ENCODE results near the gene GALNT6.

DNA sequence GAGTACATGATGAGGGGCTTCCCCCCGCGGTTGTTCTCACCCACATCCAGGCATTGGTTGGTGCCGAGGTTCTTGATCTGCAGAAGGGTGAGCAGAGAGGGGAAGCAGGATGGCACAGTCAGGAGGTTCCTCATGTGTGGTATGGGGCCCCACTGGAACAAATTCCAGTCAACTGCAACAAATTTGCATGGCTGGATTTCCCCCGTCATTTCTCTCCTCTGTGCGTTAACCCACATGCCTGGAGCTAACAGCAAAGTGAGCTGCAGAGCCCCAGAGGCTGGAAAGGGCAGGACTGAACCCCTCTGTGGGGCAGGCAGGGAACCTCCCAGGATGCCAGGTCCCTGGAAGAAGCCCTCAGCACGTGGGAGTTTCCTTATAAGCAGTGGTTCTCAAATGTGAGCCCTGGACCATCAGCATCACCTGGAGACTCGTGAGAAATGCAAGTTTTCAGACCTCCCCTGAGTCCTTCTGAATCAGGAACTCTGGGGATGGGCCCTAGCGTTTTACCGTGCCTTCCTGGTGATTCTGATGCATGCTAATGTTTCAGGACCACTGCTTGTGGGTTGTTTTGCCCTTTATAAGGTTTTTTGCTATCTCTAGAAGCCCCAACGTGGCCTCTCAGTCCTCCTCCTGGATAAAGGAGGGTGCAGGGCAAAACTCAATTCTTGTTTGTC, 33.7 kb downstream of the GALNT6 start:
- TF ChIP-seq, protein P1, sequence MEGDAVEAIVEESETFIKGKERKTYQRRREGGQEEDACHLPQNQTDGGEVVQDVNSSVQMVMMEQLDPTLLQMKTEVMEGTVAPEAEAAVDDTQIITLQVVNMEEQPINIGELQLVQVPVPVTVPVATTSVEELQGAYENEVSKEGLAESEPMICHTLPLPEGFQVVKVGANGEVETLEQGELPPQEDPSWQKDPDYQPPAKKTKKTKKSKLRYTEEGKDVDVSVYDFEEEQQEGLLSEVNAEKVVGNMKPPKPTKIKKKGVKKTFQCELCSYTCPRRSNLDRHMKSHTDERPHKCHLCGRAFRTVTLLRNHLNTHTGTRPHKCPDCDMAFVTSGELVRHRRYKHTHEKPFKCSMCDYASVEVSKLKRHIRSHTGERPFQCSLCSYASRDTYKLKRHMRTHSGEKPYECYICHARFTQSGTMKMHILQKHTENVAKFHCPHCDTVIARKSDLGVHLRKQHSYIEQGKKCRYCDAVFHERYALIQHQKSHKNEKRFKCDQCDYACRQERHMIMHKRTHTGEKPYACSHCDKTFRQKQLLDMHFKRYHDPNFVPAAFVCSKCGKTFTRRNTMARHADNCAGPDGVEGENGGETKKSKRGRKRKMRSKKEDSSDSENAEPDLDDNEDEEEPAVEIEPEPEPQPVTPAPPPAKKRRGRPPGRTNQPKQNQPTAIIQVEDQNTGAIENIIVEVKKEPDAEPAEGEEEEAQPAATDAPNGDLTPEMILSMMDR (conservative IDR thresholded peaks at IDR 0.05; ENCODE audit: low read length) = no peak
- TF ChIP-seq EZH2phosphoT487 (IDR thresholded peaks at IDR 0.05; ENCODE audit: borderline replicate concordance) = no peak

Data from Loucy (cell line).